H1 (cell line): ENCODE data around the gene UBR3.
"Not testable (repeated sequence)": the region's sequence is repeated elsewhere in the genome, so short reads cannot be mapped to it uniquely, and the experiment has no call there.

Experiments used
- CREB1 ChIP-seq: IDR thresholded peaks from 2 replicates; pipeline ENCODE4 v1.6.1; 2012; ENCODE audit warnings: inconsistent platforms
- EZH2 ChIP-seq: fragments of 200-600 bp; sonication (generic); IDR thresholded peaks from 2 replicates; pipeline ENCODE4 v1.7.1; 2012; ENCODE audit warnings: low read depth, mild to moderate bottlenecking, moderate library complexity, low read length, inconsistent platforms; ENCODE audit not compliant: severe bottlenecking
- HDAC6 ChIP-seq: IDR thresholded peaks from one replicate; pipeline ENCODE4 v1.7.1; 2012; ENCODE audit warnings: low read depth, mild to moderate bottlenecking, inconsistent platforms, low read length, moderate library complexity
- NRF1 ChIP-seq: IDR thresholded peaks from 2 replicates; pipeline ENCODE4 v1.6.1; 2011; ENCODE audit warnings: mild to moderate bottlenecking, low read depth, low read length, improper control_type of control experiment
- POLR2A ChIP-seq, 2 experiments: IDR thresholded peaks; 1 replicate in 1 of 2; 2 replicates in 1 of 2; pipeline ENCODE4 v1.6.1; 2011; ENCODE audit warnings: low read depth in 2 of 2, low read length in 2 of 2, mild to moderate bottlenecking in 2 of 2; ENCODE audit errors: control extremely low read depth in 1 of 2
- POLR2AphosphoS5 ChIP-seq: IDR thresholded peaks from 2 replicates; pipeline ENCODE4 v1.6.1; 2011; ENCODE audit warnings: low read depth, low read length
- SIN3A ChIP-seq, 2 experiments: IDR thresholded peaks in 1 of 2; conservative IDR thresholded peaks in 1 of 2; 2 replicates each; pipeline ENCODE4 v1.6.1; 2011 to 2012; ENCODE audit warnings: low read length in 2 of 2, improper control_type of control experiment in 1 of 2, low read depth in 1 of 2, mild to moderate bottlenecking in 1 of 2
- SIRT6 ChIP-seq: IDR thresholded peaks from one replicate; pipeline ENCODE4 v1.7.1; 2012; ENCODE audit warnings: low read length, inconsistent platforms
- SIX5 ChIP-seq: IDR thresholded peaks from 2 replicates; pipeline ENCODE4 v1.6.1; 2011; ENCODE audit warnings: mild to moderate bottlenecking, low read depth, low read length
- SUZ12 ChIP-seq: fragments of 200-600 bp; sonication (generic); IDR thresholded peaks from 2 replicates; pipeline ENCODE4 v1.6.1; 2012; ENCODE audit warnings: mild to moderate bottlenecking, inconsistent platforms, low read length, moderate library complexity, mixed read lengths
- YY1 ChIP-seq: IDR thresholded peaks from 2 replicates; pipeline ENCODE4 v1.6.1; 2011; ENCODE audit warnings: low read depth, mild to moderate bottlenecking, low read length
- TF ChIP-seq, protein P1 (sequence below), 3 experiments: IDR thresholded peaks; 1 replicate in 2 of 3; 2 replicates in 1 of 3; pipeline versions ENCODE4 v1.5.1 to v1.6.1; 2011; ENCODE audit warnings: low read length in 3 of 3, mild to moderate bottlenecking in 3 of 3, inconsistent platforms in 2 of 3, low read depth in 1 of 3, moderate library complexity in 1 of 3; ENCODE audit not compliant: insufficient read depth in 1 of 3; ENCODE audit errors: control extremely low read depth in 1 of 3
- TF ChIP-seq, protein P2 (sequence below): IDR thresholded peaks from 2 replicates; pipeline ENCODE4 v1.6.1; 2012; ENCODE audit warnings: inconsistent platforms

GRCh38 chr2:169817369-169817768 lies 9.9 kb upstream of the UBR3 start:
- TF ChIP-seq, protein P1, sequence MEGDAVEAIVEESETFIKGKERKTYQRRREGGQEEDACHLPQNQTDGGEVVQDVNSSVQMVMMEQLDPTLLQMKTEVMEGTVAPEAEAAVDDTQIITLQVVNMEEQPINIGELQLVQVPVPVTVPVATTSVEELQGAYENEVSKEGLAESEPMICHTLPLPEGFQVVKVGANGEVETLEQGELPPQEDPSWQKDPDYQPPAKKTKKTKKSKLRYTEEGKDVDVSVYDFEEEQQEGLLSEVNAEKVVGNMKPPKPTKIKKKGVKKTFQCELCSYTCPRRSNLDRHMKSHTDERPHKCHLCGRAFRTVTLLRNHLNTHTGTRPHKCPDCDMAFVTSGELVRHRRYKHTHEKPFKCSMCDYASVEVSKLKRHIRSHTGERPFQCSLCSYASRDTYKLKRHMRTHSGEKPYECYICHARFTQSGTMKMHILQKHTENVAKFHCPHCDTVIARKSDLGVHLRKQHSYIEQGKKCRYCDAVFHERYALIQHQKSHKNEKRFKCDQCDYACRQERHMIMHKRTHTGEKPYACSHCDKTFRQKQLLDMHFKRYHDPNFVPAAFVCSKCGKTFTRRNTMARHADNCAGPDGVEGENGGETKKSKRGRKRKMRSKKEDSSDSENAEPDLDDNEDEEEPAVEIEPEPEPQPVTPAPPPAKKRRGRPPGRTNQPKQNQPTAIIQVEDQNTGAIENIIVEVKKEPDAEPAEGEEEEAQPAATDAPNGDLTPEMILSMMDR (IDR thresholded peaks at IDR 0.05; ENCODE audit: control extremely low read depth in 1 of 3, insufficient read depth in 1 of 3, low read depth in 1 of 3, low read length in 3 of 3): not testable (repeated sequence)
- TF ChIP-seq POLR2AphosphoS5; SIRT6; SIN3A (conservative IDR thresholded peaks at IDR 0.05 in 1 of 2, IDR thresholded peaks at IDR 0.05 in 1 of 2; ENCODE audit: low read depth in 1 of 2, low read length in 2 of 2); SUZ12; CREB1; HDAC6; POLR2A (IDR thresholded peaks at IDR 0.05; ENCODE audit: control extremely low read depth in 1 of 2, low read depth in 2 of 2, low read length in 2 of 2); YY1; NRF1; EZH2; SIX5: not testable (repeated sequence)
- TF ChIP-seq, protein P2, sequence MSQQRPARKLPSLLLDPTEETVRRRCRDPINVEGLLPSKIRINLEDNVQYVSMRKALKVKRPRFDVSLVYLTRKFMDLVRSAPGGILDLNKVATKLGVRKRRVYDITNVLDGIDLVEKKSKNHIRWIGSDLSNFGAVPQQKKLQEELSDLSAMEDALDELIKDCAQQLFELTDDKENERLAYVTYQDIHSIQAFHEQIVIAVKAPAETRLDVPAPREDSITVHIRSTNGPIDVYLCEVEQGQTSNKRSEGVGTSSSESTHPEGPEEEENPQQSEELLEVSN: not testable (repeated sequence)
